Measurements from ENCODE around the gene PRXL2A. TPM values are rescaled to one million over a fixed set of nuclear protein-coding genes. Genes with fewer than 3 reads are reported as not detected.
"Not testable (repeated sequence)": the region's sequence is repeated elsewhere in the genome, so short reads cannot be mapped to it uniquely, and the experiment has no call there.

The PRXL2A gene
- total RNA-seq (10 to 100 TPM; 12.7 to 20.7 (median 16.9) TPM), polyA plus RNA-seq (10 to 100 TPM; 12.4 to 19.0 (median 14.3) TPM)
- long read RNA-seq, donor 1, full-length matches to known transcripts, result 8 of 8 reads
- long read RNA-seq, donor 1, partial matches to known transcripts, result 0 of 8 reads
- long read RNA-seq, donor 1, other reads (novel, unspliced or antisense), result 0 of 8 reads
- long read RNA-seq, donor 2, full-length matches to known transcripts, result 12 of 17 reads
- long read RNA-seq, donor 2, partial matches to known transcripts, result 5 of 17 reads
- long read RNA-seq, donor 2, other reads (novel, unspliced or antisense), result 0 of 17 reads

GRCh38 chr10:80408242-80409101 is at the start of gene PRXL2A:
PRXL2A (plus strand) TSS chr10:80408551; CDS start chr10:80420468, 11,917 bp downstream.
- H3K27ac ChIP-seq, result peak within 1 kb of the TSS in 5 of 8 donors; percentile 29 to 68 (median 54)
- H3K36me3 ChIP-seq, result no peaks in the 10 kb centered on the region
- TF ChIP-seq POLR2A (IDR thresholded peaks at IDR 0.05) (no peak), POLR2AphosphoS5 (IDR thresholded peaks at IDR 0.05) (peak; percentile 53 to 78 (median 69)), CTCF (IDR thresholded peaks at IDR 0.05 in 8 of 11, conservative IDR thresholded peaks at IDR 0.05 in 3 of 11) (peak in 1 of 11 experiments; percentile 12)
- WGBS, 5 donors, result 1 to 4% (median 1%) methylated on average over 41 to 96 of the region's 96 CpGs
- peaks cover 0 to 23% (median 3%) of the 10 kb centered on the region in 7 donors for H3K27me3 ChIP-seq (replicated peaks in 1 of 7)
- H3K4me3 ChIP-seq, result peak within 1 kb of the TSS; percentile 62 to 92 (median 76)
- no peaks in the 10 kb centered on the region for H3K9me3 ChIP-seq
- DNase-seq, result peak; percentile 95
- peaks cover 0 to 48% (median 23%) of the 10 kb centered on the region in 6 donors for H3K4me1 ChIP-seq
- intact Hi-C loops (cut with DNase I; ENCODE audit: low total_unique reads), result no loop called here

GRCh38 chr10:80358925-80359324 is 49.4 kb upstream of the PRXL2A start:
- Histone ChIP-seq H3K4me1 (peaks cover 0 to 17% (median 8%) of the 10 kb centered on the region in 6 donors), H3K27me3 (replicated peaks in 1 of 7) (peaks cover 0 to 51% (median 13%) of the 10 kb centered on the region in 7 donors)
- H3K9me3 ChIP-seq; H3K27ac ChIP-seq; H3K4me3 ChIP-seq; intact Hi-C loops (cut with DNase I; ENCODE audit: low total_unique reads); DNase-seq; H3K36me3 ChIP-seq: not testable (repeated sequence)
- 29 to 78% (median 37%) methylated on average over 2 of the region's 2 CpGs for WGBS, 5 donors

- Histone ChIP-seq H3K27me3 (replicated peaks in 1 of 7) (peaks cover 0 to 44% (median 13%) of the 10 kb centered on the region in 7 donors), H3K36me3 (no peaks in the 10 kb centered on the region), H3K27ac (no peak overlapping the region), H3K9me3 (no peaks in the 10 kb centered on the region), H3K4me3 (no peak overlapping the region), H3K4me1 (peaks cover 0 to 17% (median 8%) of the 10 kb centered on the region in 6 donors)
- 90 to 95% (median 94%) methylated on average over 9 to 22 of the region's 22 CpGs for WGBS, 5 donors
- no peak for DNase-seq
- intact Hi-C loops (cut with DNase I; ENCODE audit: low total_unique reads), result no loop called here
- no peak for TF ChIP-seq POLR2A (IDR thresholded peaks at IDR 0.05)
- no peak for TF ChIP-seq CTCF (IDR thresholded peaks at IDR 0.05 in 8 of 11, conservative IDR thresholded peaks at IDR 0.05 in 3 of 11)
- TF ChIP-seq POLR2AphosphoS5 (IDR thresholded peaks at IDR 0.05), result no peak
These were observed 48.7 kb upstream of the PRXL2A start for GRCh38 chr10:80359644-80360043.

GRCh38 chr10:80365510-80365909 is 42.8 kb upstream of the PRXL2A start:
- Histone ChIP-seq H3K27me3 (replicated peaks in 1 of 7) (no peaks in the 10 kb centered on the region), H3K4me3 (no peak overlapping the region), H3K27ac (no peak overlapping the region), H3K9me3 (peaks cover 0 to 33% (median 22%) of the 10 kb centered on the region in 8 donors), H3K36me3 (no peaks in the 10 kb centered on the region), H3K4me1 (no peaks in the 10 kb centered on the region)
- intact Hi-C loops (cut with DNase I; ENCODE audit: low total_unique reads), result no loop called here
- WGBS, 5 donors, result 0 to 70% (median 3%) methylated on average over 1 of the region's 1 CpG
- no peak for DNase-seq
- TF ChIP-seq POLR2A (IDR thresholded peaks at IDR 0.05) (no peak), CTCF (IDR thresholded peaks at IDR 0.05 in 8 of 11, conservative IDR thresholded peaks at IDR 0.05 in 3 of 11) (no peak), POLR2AphosphoS5 (IDR thresholded peaks at IDR 0.05) (no peak)

Measured in spleen (tissue), 13 donors.